Testis (tissue), 2 donors: ENCODE results near the gene MEIOB.

Experiments
- POLR2A ChIP-seq: fragments of 450-650 bp; IDR thresholded peaks from one replicate; pipeline ENCODE4 v1.6.1; 2017; ENCODE audit warnings: antibody characterized with exemption, mild to moderate bottlenecking, moderate library complexity
- TF ChIP-seq, protein P1 (sequence below), 3 experiments: fragments of 450-650 bp in 2 of 3; fragments of 200-600 bp in 1 of 3; sonication (generic) in 1 of 3; IDR thresholded peaks; one replicate each; pipeline ENCODE4 v1.5.1; 2016 to 2019; ENCODE audit warnings: antibody characterized with exemption in 3 of 3, mild to moderate bottlenecking in 2 of 3, moderate library complexity in 1 of 3

- TF ChIP-seq, protein P1, sequence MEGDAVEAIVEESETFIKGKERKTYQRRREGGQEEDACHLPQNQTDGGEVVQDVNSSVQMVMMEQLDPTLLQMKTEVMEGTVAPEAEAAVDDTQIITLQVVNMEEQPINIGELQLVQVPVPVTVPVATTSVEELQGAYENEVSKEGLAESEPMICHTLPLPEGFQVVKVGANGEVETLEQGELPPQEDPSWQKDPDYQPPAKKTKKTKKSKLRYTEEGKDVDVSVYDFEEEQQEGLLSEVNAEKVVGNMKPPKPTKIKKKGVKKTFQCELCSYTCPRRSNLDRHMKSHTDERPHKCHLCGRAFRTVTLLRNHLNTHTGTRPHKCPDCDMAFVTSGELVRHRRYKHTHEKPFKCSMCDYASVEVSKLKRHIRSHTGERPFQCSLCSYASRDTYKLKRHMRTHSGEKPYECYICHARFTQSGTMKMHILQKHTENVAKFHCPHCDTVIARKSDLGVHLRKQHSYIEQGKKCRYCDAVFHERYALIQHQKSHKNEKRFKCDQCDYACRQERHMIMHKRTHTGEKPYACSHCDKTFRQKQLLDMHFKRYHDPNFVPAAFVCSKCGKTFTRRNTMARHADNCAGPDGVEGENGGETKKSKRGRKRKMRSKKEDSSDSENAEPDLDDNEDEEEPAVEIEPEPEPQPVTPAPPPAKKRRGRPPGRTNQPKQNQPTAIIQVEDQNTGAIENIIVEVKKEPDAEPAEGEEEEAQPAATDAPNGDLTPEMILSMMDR (IDR thresholded peaks at IDR 0.05): no peak
- no peak for TF ChIP-seq POLR2A
Measured at GRCh38 chr16:1834096-1834495, 37.9 kb downstream of the MEIOB start.
